Endothelial cell of umbilical vein (primary cell): Measurements from ENCODE around the gene SEPTIN14.
"Not testable (repeated sequence)": the region's sequence is repeated elsewhere in the genome, so short reads cannot be mapped to it uniquely, and the experiment has no call there.

Source experiments
- CTCF ChIP-seq, 2 donors: IDR thresholded peaks; 1 replicate in 1 of 2; 2 replicates in 1 of 2; pipeline ENCODE4 v1.5.1; 2011; ENCODE audit warnings: low read length in 2 of 2, mild to moderate bottlenecking in 2 of 2, moderate library complexity in 2 of 2, control low read depth in 1 of 2, inconsistent platforms in 1 of 2, low read depth in 1 of 2; ENCODE audit not compliant: insufficient read depth in 1 of 2; ENCODE audit errors: extremely low read depth in 1 of 2
- EZH2 ChIP-seq: IDR thresholded peaks from 2 replicates; pipeline ENCODE4 v1.6.1; 2012; ENCODE audit warnings: borderline replicate concordance, low read depth, mild to moderate bottlenecking, moderate library complexity, low read length, inconsistent platforms; ENCODE audit not compliant: severe bottlenecking
- FOS ChIP-seq: IDR thresholded peaks from 2 replicates; pipeline ENCODE4 v1.6.1; 2011; ENCODE audit warnings: mild to moderate bottlenecking, low read length, moderate library complexity, borderline replicate concordance; ENCODE audit not compliant: insufficient read depth
- GATA2 ChIP-seq: IDR thresholded peaks from 2 replicates; pipeline ENCODE4 v1.7.0; 2011; ENCODE audit warnings: low read depth, mild to moderate bottlenecking, moderate library complexity, mixed read lengths, low read length; ENCODE audit not compliant: insufficient read length, insufficient read depth
- JUN ChIP-seq: IDR thresholded peaks from 2 replicates; pipeline ENCODE4 v1.6.1; 2011; ENCODE audit warnings: borderline replicate concordance, low read depth; ENCODE audit not compliant: insufficient read length, insufficient read depth
- MAX ChIP-seq: IDR thresholded peaks from 2 replicates; pipeline ENCODE4 v1.6.1; 2011; ENCODE audit not compliant: insufficient read depth, insufficient read length
- POLR2A ChIP-seq: IDR thresholded peaks from 2 replicates; pipeline ENCODE4 v1.6.1; 2012; ENCODE audit warnings: low read depth, mild to moderate bottlenecking, control low read depth, low read length
- POLR2AphosphoS5 ChIP-seq: IDR thresholded peaks from 2 replicates; pipeline ENCODE4 v1.6.1; 2012; ENCODE audit warnings: low read depth, mild to moderate bottlenecking, control low read depth, low read length, moderate library complexity; ENCODE audit not compliant: insufficient read depth

- not testable (repeated sequence) for TF ChIP-seq POLR2A; EZH2; CTCF (IDR thresholded peaks at IDR 0.05; ENCODE audit: extremely low read depth in 1 of 2, insufficient read depth in 1 of 2, low read depth in 1 of 2, low read length in 2 of 2); POLR2AphosphoS5; MAX; JUN; FOS; GATA2
Measured at GRCh38 chr7:55868989-55869388, 6.4 kb upstream of the SEPTIN14 start.
